OCI-LY1 (cell line): ENCODE results near the gene ANKLE2.
"Not testable (repeated sequence)": the region's sequence is repeated elsewhere in the genome, so short reads cannot be mapped to it uniquely, and the experiment has no call there.

Source experiments
- H2AFZ ChIP-seq: fragments of 200-600 bp; sonication (generic), shearing (Covaris generic); 2 replicates; pipeline ENCODE4 v1.6.0; 2014; ENCODE audit warnings: antibody characterized with exemption, mild to moderate bottlenecking, low read length
- H3F3A ChIP-seq: fragments of 200-600 bp; sonication (generic), shearing (Covaris generic); 2 replicates; pipeline ENCODE4 v1.6.0; 2014; ENCODE audit warnings: mild to moderate bottlenecking, antibody characterized with exemption, low read length, moderate library complexity; ENCODE audit not compliant: insufficient read depth
- H3K27ac ChIP-seq: fragments of 200-600 bp; sonication (generic); 2 replicates; pipeline ENCODE4 v1.5.1; 2014; ENCODE audit warnings: low read length, mixed run types, mild to moderate bottlenecking, low read depth; ENCODE audit not compliant: poor library complexity, severe bottlenecking
- H3K27me3 ChIP-seq: fragments of 200-600 bp; sonication (generic); 2 replicates; pipeline ENCODE4 v1.6.0; 2014; ENCODE audit warnings: antibody characterized with exemption, mild to moderate bottlenecking, low read length, moderate library complexity; ENCODE audit not compliant: insufficient read depth
- H3K36me3 ChIP-seq: fragments of 200-600 bp; sonication (generic); 2 replicates; pipeline ENCODE4 v1.6.1; 2014; ENCODE audit warnings: mild to moderate bottlenecking, antibody characterized with exemption, low read length, moderate library complexity, mixed read lengths; ENCODE audit not compliant: insufficient read depth
- H3K4me1 ChIP-seq: fragments of 200-600 bp; sonication (generic); 2 replicates; pipeline ENCODE4 v1.5.1; 2014; ENCODE audit warnings: mild to moderate bottlenecking, low read length, moderate library complexity; ENCODE audit not compliant: insufficient read depth, severe bottlenecking
- H3K4me2 ChIP-seq: fragments of 200-600 bp; sonication (generic), shearing (Covaris generic); 2 replicates; pipeline ENCODE4 v1.6.1; 2014; ENCODE audit warnings: low read length
- H3K4me3 ChIP-seq: fragments of 200-600 bp; sonication (generic); 2 replicates; pipeline ENCODE4 v1.5.1; 2014; ENCODE audit warnings: low read length, low read depth, mild to moderate bottlenecking, mixed read lengths; ENCODE audit not compliant: poor library complexity, severe bottlenecking
- H3K79me2 ChIP-seq: fragments of 200-600 bp; shearing (Covaris generic); 2 replicates; pipeline ENCODE4 v1.6.1; 2016; ENCODE audit warnings: mixed run types, low read length, mixed read lengths; ENCODE audit not compliant: insufficient read depth
- H3K9ac ChIP-seq: fragments of 200-600 bp; sonication (generic), shearing (Covaris generic); 2 replicates; pipeline ENCODE4 v1.6.1; 2014; ENCODE audit warnings: mild to moderate bottlenecking, low read length, mixed read lengths
- H3K9me2 ChIP-seq: fragments of 200-600 bp; sonication (generic), shearing (Covaris generic); 2 replicates; pipeline ENCODE4 v1.6.1; 2014; ENCODE audit warnings: low read depth, mild to moderate bottlenecking, low read length, mixed read lengths
- H3K9me3 ChIP-seq: fragments of 200-600 bp; shearing (Covaris generic); 2 replicates; pipeline ENCODE4 v1.6.1; 2014; ENCODE audit warnings: low read length, mixed read lengths
- H4K20me1 ChIP-seq: fragments of 200-600 bp; sonication (generic), shearing (Covaris generic); 2 replicates; pipeline ENCODE4 v1.6.0; 2016; ENCODE audit warnings: mild to moderate bottlenecking, low read length; ENCODE audit not compliant: insufficient read depth
- CTCF ChIP-seq: fragments of 200-600 bp; sonication (generic), shearing (Covaris generic); IDR thresholded peaks from 2 replicates; pipeline ENCODE4 v1.5.1; 2017; ENCODE audit warnings: mild to moderate bottlenecking, antibody characterized with exemption, low read length, moderate library complexity, mixed read lengths
- EZH2 ChIP-seq: fragments of 200-600 bp; sonication (generic), shearing (Covaris generic); IDR thresholded peaks from 2 replicates; pipeline ENCODE4 v1.8.0; 2017; ENCODE audit warnings: borderline replicate concordance, mixed run types, mild to moderate bottlenecking, antibody characterized with exemption, low read length, moderate library complexity, mixed read lengths

The ANKLE2 gene

GRCh38 chr12:132779781-132780353, 18.2 kb upstream of the ANKLE2 start:
- Histone ChIP-seq H3K9me3 (no peaks in the 10 kb centered on the region), H3K4me1 (no peaks in the 10 kb centered on the region), H3K27me3 (no peaks in the 10 kb centered on the region), H3K9me2 (no peaks in the 10 kb centered on the region), H3K4me3 (no peak overlapping the region), H2AFZ (no peak overlapping the region), H3K79me2 (no peaks in the 10 kb centered on the region), H3K9ac (no peak overlapping the region), H3K27ac (no peak overlapping the region), H4K20me1 (no peaks in the 10 kb centered on the region), H3F3A (no peaks in the 10 kb centered on the region), H3K36me3 (peaks cover 88% of the 10 kb centered on the region), H3K4me2 (no peak overlapping the region)
- TF ChIP-seq CTCF (no peak), EZH2 (no peak)

- H3K27me3 ChIP-seq = no peaks in the 10 kb centered on the region
- no peak overlapping the region for H3K4me2 ChIP-seq
- TF ChIP-seq EZH2 (no peak), CTCF (no peak)
- H3K9me2 ChIP-seq = no peaks in the 10 kb centered on the region
- no peak overlapping the region for H2AFZ ChIP-seq
- no peaks in the 10 kb centered on the region for H3K79me2 ChIP-seq
- H3K36me3 ChIP-seq = peaks cover 93% of the 10 kb centered on the region
- H3K27ac ChIP-seq = no peak overlapping the region
- no peak overlapping the region for H3K4me3 ChIP-seq
- H3F3A ChIP-seq = peaks cover 11% of the 10 kb centered on the region; the same call in 1 of the 2 replicates
- peaks cover 17% of the 10 kb centered on the region for H3K4me1 ChIP-seq
- no peaks in the 10 kb centered on the region for H4K20me1 ChIP-seq
- no peaks in the 10 kb centered on the region for H3K9me3 ChIP-seq
- no peak overlapping the region for H3K9ac ChIP-seq
These were observed 16.0 kb upstream of the ANKLE2 start for GRCh38 chr12:132777614-132778013.

GRCh38 chr12:132776816-132777568, 15.4 kb upstream of the ANKLE2 start:
- Histone ChIP-seq H3K9me3 (no peaks in the 10 kb centered on the region), H3F3A (peaks cover 11% of the 10 kb centered on the region; the same call in 1 of the 2 replicates), H3K9ac (no peak overlapping the region), H3K9me2 (no peaks in the 10 kb centered on the region), H3K79me2 (no peaks in the 10 kb centered on the region), H3K4me1 (peaks cover 23% of the 10 kb centered on the region), H3K36me3 (peaks cover 88% of the 10 kb centered on the region), H3K27me3 (no peaks in the 10 kb centered on the region), H2AFZ (no peak overlapping the region), H3K4me2 (no peak overlapping the region), H3K27ac (no peak overlapping the region), H4K20me1 (no peaks in the 10 kb centered on the region), H3K4me3 (no peak overlapping the region)
- no peak for TF ChIP-seq EZH2
- TF ChIP-seq CTCF = no peak

GRCh38 chr12:132776230-132776625, 14.6 kb upstream of the ANKLE2 start:
- H3K79me2 ChIP-seq, H3K9me3 ChIP-seq: not testable (repeated sequence)
- peaks cover 81% of the 10 kb centered on the region for H3K36me3 ChIP-seq

More at GRCh38 chr12:132776230-132776625, 14.6 kb upstream of the ANKLE2 start:
- H4K20me1 ChIP-seq, H3K9me2 ChIP-seq, H3K4me2 ChIP-seq, H3K9ac ChIP-seq, H2AFZ ChIP-seq, H3K27me3 ChIP-seq, H3K27ac ChIP-seq, H3K4me3 ChIP-seq: not testable (repeated sequence)
- Histone ChIP-seq H3K4me1 (peaks cover 31% of the 10 kb centered on the region), H3F3A (peaks cover 11% of the 10 kb centered on the region)
